GM06990 (cell line): Measurements from ENCODE around the gene E2F8.

Source experiments
- DNase-seq: peaks from one replicate; pipeline ENCODE4 v3.0.0-alpha.2; 2011; ENCODE audit not compliant: insufficient read length; ENCODE audit errors: extremely low read depth
- H3K27me3 ChIP-seq: replicated peaks from 2 replicates; pipeline ENCODE4 v1.6.0; 2011; ENCODE audit warnings: low read length; ENCODE audit not compliant: control insufficient read depth, insufficient read depth
- H3K36me3 ChIP-seq: 2 replicates; pipeline ENCODE4 v1.5.1; 2011; ENCODE audit warnings: low read length; ENCODE audit not compliant: control insufficient read depth, insufficient read depth
- H3K4me3 ChIP-seq: replicated peaks from 2 replicates; pipeline ENCODE4 v1.5.1; 2011; ENCODE audit warnings: low read depth, mild to moderate bottlenecking, control low read depth, low read length
- TF ChIP-seq, protein P1 (sequence below): IDR thresholded peaks from 2 replicates; pipeline ENCODE4 v1.5.1; 2011; ENCODE audit warnings: low read length, control low read depth, mild to moderate bottlenecking, inconsistent platforms; ENCODE audit not compliant: insufficient read depth, poor library complexity, severe bottlenecking

The E2F8 gene

DNA sequence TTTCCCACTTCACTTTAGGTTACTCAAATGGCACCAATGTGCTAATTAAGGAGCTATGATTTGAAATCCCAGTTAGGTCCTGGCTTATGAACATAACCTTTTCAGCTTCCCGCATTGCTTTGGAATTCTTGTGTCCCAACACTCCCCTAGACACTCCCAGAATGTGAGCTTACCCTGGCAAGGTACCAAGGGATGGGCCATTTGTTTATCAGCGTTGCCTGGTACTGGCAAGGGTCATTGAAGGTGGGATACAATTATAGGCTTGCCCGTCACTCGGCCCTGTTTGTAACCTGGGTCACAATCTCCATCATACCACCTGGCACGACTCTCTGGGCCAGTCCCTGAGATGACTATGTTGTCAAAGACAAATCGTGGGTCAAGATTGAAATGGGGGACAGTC, 44.3 kb downstream of the E2F8 start:
- DNase-seq = no peak
- Histone ChIP-seq H3K27me3 (no peaks in the 10 kb centered on the region), H3K36me3 (no peaks in the 10 kb centered on the region), H3K4me3 (no peak overlapping the region)
- TF ChIP-seq, protein P1, sequence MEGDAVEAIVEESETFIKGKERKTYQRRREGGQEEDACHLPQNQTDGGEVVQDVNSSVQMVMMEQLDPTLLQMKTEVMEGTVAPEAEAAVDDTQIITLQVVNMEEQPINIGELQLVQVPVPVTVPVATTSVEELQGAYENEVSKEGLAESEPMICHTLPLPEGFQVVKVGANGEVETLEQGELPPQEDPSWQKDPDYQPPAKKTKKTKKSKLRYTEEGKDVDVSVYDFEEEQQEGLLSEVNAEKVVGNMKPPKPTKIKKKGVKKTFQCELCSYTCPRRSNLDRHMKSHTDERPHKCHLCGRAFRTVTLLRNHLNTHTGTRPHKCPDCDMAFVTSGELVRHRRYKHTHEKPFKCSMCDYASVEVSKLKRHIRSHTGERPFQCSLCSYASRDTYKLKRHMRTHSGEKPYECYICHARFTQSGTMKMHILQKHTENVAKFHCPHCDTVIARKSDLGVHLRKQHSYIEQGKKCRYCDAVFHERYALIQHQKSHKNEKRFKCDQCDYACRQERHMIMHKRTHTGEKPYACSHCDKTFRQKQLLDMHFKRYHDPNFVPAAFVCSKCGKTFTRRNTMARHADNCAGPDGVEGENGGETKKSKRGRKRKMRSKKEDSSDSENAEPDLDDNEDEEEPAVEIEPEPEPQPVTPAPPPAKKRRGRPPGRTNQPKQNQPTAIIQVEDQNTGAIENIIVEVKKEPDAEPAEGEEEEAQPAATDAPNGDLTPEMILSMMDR = no peak

DNA sequence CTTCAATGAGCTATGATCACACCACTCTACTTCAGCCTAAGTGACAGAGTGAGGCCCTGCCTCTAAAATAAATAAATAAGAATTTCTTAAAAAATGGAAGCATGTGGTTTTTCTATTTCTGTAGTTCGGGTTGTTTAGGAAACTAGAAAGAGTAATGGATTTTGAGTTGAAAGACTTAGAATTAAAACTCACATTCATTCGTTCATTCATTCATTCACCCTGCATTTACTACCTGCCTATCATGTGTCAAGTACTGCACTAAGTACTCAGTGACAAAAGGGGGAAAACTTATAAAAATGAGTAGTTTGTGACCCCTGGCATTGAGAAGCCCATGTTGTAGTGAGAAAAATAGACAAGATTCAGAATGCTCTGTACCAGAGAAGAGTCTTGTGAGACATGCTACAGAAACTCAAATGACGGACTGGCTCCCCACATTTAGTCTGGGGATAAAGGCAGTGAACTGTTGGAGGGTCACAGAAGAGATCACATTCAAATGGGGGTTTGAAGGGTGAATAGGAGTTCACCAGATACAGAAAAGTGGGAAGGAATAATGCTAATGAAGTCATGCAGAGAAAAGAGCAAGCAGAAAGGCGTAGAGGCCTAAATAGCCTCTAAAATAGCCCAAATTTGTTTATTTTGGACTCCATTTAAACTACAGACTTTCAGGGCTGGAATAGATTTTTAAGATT, 46.0 kb downstream of the E2F8 start:
- DNase-seq = no peak
- Histone ChIP-seq H3K4me3 (no peak overlapping the region), H3K27me3 (no peaks in the 10 kb centered on the region), H3K36me3 (no peaks in the 10 kb centered on the region)
- TF ChIP-seq, protein P1 = no peak

DNA sequence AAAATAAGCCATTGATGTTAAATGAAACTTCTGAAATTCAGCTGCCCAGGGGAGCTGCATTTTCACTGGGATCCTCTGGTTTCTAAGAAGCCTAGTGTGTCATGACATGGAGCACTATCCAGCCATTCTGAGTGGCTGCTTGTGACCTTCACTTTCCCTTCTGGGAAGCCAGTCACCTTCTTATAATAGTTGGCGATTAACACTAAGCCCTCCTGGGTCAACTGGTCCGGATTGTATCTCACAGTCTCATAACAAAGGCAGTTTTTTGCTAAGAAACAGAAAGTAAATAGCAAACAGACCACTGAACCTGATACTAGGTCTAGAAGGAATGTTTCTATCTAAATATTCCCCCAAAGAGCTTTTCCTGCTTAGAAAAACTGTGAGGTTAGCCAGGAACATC, 46.8 kb downstream of the E2F8 start:
- TF ChIP-seq, protein P1 = no peak
- H3K4me3 ChIP-seq = no peak overlapping the region
- no peak for DNase-seq
- no peaks in the 10 kb centered on the region for H3K36me3 ChIP-seq
- H3K27me3 ChIP-seq = no peaks in the 10 kb centered on the region

DNA sequence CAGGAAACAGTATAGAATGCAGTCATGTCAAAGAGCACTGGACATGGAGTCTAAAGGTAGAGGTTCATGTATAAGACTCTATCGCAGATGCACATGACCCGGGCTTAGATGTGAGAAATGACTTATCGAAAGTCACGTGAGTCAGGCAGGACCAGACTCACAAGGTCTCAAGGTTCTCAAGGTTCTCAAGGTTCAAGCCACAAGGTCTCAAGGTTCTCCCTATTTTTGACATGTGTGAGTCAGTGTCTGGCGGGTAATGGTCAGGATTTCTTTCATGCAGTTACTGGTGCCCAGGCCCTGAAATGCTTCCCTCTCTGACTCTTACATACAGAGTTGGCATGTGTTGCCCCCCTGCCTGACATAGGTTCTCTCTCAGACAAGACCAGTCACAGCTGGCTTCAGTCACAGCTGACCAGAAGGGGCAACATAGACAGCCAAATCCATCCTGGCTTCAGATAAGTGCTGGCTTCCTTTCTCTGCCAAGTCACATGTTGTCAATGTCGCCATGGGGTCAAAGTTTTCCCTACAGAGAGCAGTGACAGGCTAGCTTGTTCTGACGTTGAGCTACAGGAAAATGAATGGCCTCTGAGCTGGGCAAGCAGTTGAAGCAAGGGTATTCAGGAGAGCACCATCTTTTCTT, 49.1 kb downstream of the E2F8 start:
- TF ChIP-seq, protein P1 = no peak
- H3K4me3 ChIP-seq = no peak overlapping the region
- H3K27me3 ChIP-seq = no peaks in the 10 kb centered on the region
- no peaks in the 10 kb centered on the region for H3K36me3 ChIP-seq
- no peak for DNase-seq

DNA sequence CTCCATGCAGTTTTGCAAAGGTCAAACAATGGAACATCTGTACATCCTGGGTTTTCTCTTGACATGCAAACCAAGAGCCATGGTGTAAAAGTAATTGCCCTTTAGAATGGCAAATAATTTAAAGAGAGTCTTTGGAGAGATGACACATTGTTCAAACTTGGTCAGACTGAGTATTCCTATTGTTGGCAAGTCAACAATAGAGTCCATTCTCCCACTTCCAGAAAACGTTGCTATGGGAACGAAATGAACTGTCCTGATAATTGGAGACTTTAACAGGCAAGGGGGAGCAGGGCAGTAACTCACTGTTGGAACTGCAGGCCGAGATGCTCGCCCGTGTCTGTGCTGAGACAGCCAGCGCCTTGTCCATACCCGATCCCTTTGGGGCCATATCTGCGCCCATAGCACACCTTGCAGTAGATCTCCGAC, 52.9 kb downstream of the E2F8 start:
- no peaks in the 10 kb centered on the region for H3K27me3 ChIP-seq
- H3K36me3 ChIP-seq = no peaks in the 10 kb centered on the region
- no peak for DNase-seq
- TF ChIP-seq, protein P1 = no peak
- H3K4me3 ChIP-seq = no peak overlapping the region
